OCI-LY7 (cell line): Measurements from ENCODE around the gene PLAAT5.

Experiments used
- EZH2phosphoT487 ChIP-seq: fragments of 200-600 bp; sonication (generic); IDR thresholded peaks from 2 replicates; pipeline ENCODE4 v1.6.1; 2018; ENCODE audit warnings: low read depth, borderline replicate concordance, mild to moderate bottlenecking, mixed run types, antibody characterized with exemption, low read length, moderate library complexity, mixed read lengths
- TF ChIP-seq, protein P1 (sequence below): fragments of 200-600 bp; sonication (generic); conservative IDR thresholded peaks from 2 replicates; pipeline ENCODE4 v1.5.1; 2014; ENCODE audit warnings: mild to moderate bottlenecking, antibody characterized with exemption, low read length, moderate library complexity, mixed read lengths

GRCh38 chr11:63491636-63492372 is 837 bp upstream of the PLAAT5 start:
- TF ChIP-seq, protein P1, sequence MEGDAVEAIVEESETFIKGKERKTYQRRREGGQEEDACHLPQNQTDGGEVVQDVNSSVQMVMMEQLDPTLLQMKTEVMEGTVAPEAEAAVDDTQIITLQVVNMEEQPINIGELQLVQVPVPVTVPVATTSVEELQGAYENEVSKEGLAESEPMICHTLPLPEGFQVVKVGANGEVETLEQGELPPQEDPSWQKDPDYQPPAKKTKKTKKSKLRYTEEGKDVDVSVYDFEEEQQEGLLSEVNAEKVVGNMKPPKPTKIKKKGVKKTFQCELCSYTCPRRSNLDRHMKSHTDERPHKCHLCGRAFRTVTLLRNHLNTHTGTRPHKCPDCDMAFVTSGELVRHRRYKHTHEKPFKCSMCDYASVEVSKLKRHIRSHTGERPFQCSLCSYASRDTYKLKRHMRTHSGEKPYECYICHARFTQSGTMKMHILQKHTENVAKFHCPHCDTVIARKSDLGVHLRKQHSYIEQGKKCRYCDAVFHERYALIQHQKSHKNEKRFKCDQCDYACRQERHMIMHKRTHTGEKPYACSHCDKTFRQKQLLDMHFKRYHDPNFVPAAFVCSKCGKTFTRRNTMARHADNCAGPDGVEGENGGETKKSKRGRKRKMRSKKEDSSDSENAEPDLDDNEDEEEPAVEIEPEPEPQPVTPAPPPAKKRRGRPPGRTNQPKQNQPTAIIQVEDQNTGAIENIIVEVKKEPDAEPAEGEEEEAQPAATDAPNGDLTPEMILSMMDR: no peak
- TF ChIP-seq EZH2phosphoT487: no peak
